Lower leg skin (tissue), 3 donors: ENCODE measurements around the gene CXCL8.
"Not testable (repeated sequence)": the region's sequence is repeated elsewhere in the genome, so short reads cannot be mapped to it uniquely, and the experiment has no call there.

Experiments used
- CTCF ChIP-seq, 3 donors: fragments of 450-650 bp; IDR thresholded peaks; one replicate each; pipeline ENCODE4 v1.5.1; 2016; ENCODE audit warnings: antibody characterized with exemption in 3 of 3, mild to moderate bottlenecking in 3 of 3, moderate library complexity in 2 of 3
- POLR2A ChIP-seq, 2 donors: fragments of 450-650 bp; IDR thresholded peaks; one replicate each; pipeline ENCODE4 v1.6.1; 2016 to 2017; ENCODE audit warnings: antibody characterized with exemption in 2 of 2, mild to moderate bottlenecking in 1 of 2, moderate library complexity in 1 of 2

DNA sequence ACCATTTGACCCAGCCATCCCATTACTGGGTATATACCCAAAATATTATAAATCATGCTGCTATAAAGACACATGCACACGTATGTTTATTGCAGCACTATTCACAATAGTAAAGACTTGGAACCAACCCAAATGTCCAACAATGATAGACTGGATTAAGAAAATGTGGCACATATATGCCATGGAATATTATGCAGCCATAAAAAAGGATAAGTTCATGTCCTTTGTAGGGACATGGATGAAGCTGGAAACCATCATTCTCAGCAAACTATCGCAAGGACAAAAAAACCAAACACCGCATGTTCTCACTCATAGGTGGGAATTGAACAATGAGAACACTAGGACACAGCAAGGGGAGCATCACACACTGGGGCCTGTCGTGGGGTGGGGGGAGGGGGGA lies 49.2 kb upstream of the CXCL8 start:
- not testable (repeated sequence) for TF ChIP-seq CTCF, POLR2A (IDR thresholded peaks at IDR 0.05)
